ENCODE measurements around the gene AFF2. TPM values are rescaled to one million over a fixed set of nuclear protein-coding genes. Genes with fewer than 3 reads are reported as not detected.

The AFF2 gene
- total RNA-seq, 4 donors from 2014 or later, result 0.27 to 0.32 TPM; not detected in 2

DNA sequence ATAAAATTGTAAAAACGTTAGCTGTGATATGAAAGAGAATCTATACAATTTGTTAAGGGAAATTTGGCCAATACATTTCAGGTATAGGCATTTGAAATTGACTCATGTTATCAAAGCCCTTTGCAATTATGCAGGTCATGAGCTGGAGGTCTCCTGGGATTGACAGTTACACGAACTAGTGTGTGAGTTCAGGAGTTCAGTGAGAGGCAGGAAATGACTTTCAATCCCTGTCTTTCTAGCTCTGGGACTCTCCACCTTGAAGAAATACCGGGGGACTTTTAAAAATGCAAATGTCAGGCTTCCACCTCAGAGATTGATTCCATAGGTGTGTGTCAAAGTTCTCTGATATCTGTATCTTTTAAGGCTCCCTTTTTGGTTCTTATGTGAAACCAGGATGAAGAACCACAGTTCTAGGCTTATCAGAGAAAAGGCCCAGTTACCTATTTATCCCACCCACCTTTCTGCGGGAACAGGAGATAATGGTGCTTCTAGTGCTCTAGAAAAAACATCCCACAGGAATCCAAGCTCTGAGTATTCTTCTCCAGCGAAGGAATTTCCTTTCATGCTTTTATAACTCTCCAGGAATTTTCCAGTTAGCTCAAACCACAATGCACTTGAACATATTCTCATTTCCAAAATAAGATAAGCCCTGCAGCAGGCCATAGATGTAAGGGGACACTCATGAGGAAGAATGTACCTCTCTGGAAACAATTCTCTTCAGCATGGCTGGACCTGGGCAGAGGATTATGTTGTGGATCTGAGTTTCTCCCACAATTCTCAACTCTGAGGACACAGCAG is 503.6 kb downstream of the AFF2 start:
- TF ChIP-seq POLR2A (IDR thresholded peaks at IDR 0.05) (no peak), POLR2AphosphoS5 (IDR thresholded peaks at IDR 0.05) (no peak), EP300 (IDR thresholded peaks at IDR 0.05; ENCODE audit: low read depth) (no peak)
- TF ChIP-seq, protein P1, sequence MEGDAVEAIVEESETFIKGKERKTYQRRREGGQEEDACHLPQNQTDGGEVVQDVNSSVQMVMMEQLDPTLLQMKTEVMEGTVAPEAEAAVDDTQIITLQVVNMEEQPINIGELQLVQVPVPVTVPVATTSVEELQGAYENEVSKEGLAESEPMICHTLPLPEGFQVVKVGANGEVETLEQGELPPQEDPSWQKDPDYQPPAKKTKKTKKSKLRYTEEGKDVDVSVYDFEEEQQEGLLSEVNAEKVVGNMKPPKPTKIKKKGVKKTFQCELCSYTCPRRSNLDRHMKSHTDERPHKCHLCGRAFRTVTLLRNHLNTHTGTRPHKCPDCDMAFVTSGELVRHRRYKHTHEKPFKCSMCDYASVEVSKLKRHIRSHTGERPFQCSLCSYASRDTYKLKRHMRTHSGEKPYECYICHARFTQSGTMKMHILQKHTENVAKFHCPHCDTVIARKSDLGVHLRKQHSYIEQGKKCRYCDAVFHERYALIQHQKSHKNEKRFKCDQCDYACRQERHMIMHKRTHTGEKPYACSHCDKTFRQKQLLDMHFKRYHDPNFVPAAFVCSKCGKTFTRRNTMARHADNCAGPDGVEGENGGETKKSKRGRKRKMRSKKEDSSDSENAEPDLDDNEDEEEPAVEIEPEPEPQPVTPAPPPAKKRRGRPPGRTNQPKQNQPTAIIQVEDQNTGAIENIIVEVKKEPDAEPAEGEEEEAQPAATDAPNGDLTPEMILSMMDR (IDR thresholded peaks at IDR 0.05), result no peak
- Histone ChIP-seq H3K9me3 (no peaks in the 10 kb centered on the region), H3K27ac (no peak overlapping the region), H3K4me3 (no peak overlapping the region), H3K36me3 (no peaks in the 10 kb centered on the region), H3K27me3 (no peaks in the 10 kb centered on the region), H3K4me1 (no peaks in the 10 kb centered on the region)
- in situ Hi-C loops (cut with MboI; ENCODE audit: low pct_ligation_motif_present in 1 of 4, low pct_unique_long_range_greater_than_20kb in 1 of 4, low sequenced_read_pairs in 3 of 4), result no loop called here
- intact Hi-C loops (cut with DNase I; ENCODE audit: low total_unique reads), result no loop called here
- no peak for DNase-seq
- WGBS, 2 donors (ENCODE audit: low coverage in 1 of 2), result 53 to 67% methylated on average over 2 to 5 of the region's 5 CpGs

DNA sequence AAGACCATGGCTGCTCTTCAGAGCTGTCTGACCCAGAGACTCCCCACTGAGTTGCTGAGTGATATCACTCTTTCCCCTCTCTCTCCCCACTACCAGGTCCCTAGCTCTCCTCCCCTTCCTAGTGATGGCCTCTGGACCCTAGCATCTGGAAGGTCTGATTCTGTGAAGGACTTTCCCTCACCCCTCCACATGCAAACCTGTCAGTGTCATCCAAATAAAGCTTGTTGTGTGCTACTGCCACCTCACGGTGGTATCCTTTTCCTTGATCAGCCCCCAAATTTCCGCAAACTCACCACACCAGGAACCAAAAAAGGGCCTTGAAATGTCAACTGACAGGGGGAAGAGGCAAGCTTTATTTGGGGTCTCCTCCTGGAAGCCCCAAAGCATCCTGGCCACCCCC is 504.5 kb downstream of the AFF2 start:
- WGBS, 2 donors (ENCODE audit: low coverage in 1 of 2), result 52% methylated on average over 2 of the region's 2 CpGs; no CpG with 5 or more reads in 1 of the 2 donors
- DNase-seq, result no peak
- intact Hi-C loops (cut with DNase I; ENCODE audit: low total_unique reads), result no loop called here

DNA sequence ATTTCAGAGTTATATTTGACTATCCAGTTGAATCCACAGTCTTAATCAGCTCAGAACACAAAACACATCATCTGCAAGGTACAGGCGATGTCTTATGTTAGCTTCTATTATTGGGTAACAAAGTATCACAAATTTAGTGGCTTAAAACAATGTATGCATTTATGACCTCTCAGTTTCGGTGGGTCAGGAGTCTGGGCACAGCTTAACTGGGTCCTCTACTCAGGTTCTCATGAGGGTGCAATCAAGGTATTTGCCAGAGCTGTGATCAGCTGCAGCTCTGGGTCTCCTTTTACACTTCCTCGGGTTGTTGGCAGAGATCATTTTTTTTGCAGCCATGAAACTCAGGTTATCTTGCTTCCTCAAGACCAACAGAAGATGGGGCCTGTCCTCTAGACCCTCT is 505.8 kb downstream of the AFF2 start:
- H3K4me3 ChIP-seq, result no peak overlapping the region
- no peaks in the 10 kb centered on the region for H3K36me3 ChIP-seq
- TF ChIP-seq EP300 (IDR thresholded peaks at IDR 0.05; ENCODE audit: low read depth) (no peak), POLR2A (IDR thresholded peaks at IDR 0.05) (no peak), POLR2AphosphoS5 (IDR thresholded peaks at IDR 0.05) (no peak)
- TF ChIP-seq, protein P1 (IDR thresholded peaks at IDR 0.05), result no peak
- H3K27me3 ChIP-seq, result no peaks in the 10 kb centered on the region
- intact Hi-C loops (cut with DNase I; ENCODE audit: low total_unique reads), result no loop called here
- H3K27ac ChIP-seq, result no peak overlapping the region
- no peaks in the 10 kb centered on the region for H3K9me3 ChIP-seq
- DNase-seq, result no peak
- 56% methylated on average over 3 of the region's 3 CpGs; no CpG with 5 or more reads in 1 of the 2 donors for WGBS, 2 donors (ENCODE audit: low coverage in 1 of 2)
- no peaks in the 10 kb centered on the region for H3K4me1 ChIP-seq
- in situ Hi-C loops (cut with MboI; ENCODE audit: low pct_ligation_motif_present in 1 of 4, low pct_unique_long_range_greater_than_20kb in 1 of 4, low sequenced_read_pairs in 3 of 4), result no loop called here

More for the DNA sequence above, 504.5 kb downstream of the AFF2 start:
- TF ChIP-seq POLR2AphosphoS5 (IDR thresholded peaks at IDR 0.05), result no peak
- TF ChIP-seq, protein P1 (IDR thresholded peaks at IDR 0.05), result no peak
- TF ChIP-seq POLR2A (IDR thresholded peaks at IDR 0.05), result no peak
- no peak for TF ChIP-seq EP300 (IDR thresholded peaks at IDR 0.05; ENCODE audit: low read depth)
- Histone ChIP-seq H3K27ac (no peak overlapping the region), H3K36me3 (no peaks in the 10 kb centered on the region), H3K27me3 (no peaks in the 10 kb centered on the region), H3K4me1 (no peaks in the 10 kb centered on the region), H3K4me3 (no peak overlapping the region), H3K9me3 (no peaks in the 10 kb centered on the region)
- in situ Hi-C loops (cut with MboI; ENCODE audit: low pct_ligation_motif_present in 1 of 4, low pct_unique_long_range_greater_than_20kb in 1 of 4, low sequenced_read_pairs in 3 of 4), result no loop called here

DNA sequence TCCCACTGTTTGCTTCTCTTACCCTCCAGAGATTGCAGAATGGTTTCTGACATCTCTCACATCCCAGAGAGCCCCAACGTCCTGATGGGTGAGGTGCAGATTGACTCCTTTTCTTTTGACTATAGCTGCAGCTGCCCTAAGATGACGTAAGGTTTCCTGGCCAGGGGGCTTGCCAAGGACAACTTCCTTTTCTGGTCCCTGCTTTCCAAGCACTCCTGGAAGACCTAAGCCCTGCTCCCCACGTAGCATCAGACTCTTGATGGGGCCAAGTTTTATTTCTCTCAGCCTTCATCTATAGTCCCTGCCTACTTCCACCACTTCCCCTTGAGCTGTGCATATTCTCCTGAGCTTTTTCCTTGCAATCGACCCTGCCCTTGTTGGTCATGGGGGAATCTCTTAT is 507.0 kb downstream of the AFF2 start:
- Histone ChIP-seq H3K27ac (no peak overlapping the region), H3K4me1 (no peaks in the 10 kb centered on the region), H3K36me3 (no peaks in the 10 kb centered on the region), H3K27me3 (no peaks in the 10 kb centered on the region), H3K9me3 (no peaks in the 10 kb centered on the region), H3K4me3 (no peak overlapping the region)
- intact Hi-C loops (cut with DNase I; ENCODE audit: low total_unique reads), result no loop called here
- TF ChIP-seq POLR2A (IDR thresholded peaks at IDR 0.05), result no peak
- no peak for TF ChIP-seq EP300 (IDR thresholded peaks at IDR 0.05; ENCODE audit: low read depth)
- TF ChIP-seq, protein P1 (IDR thresholded peaks at IDR 0.05), result no peak
- no peak for TF ChIP-seq POLR2AphosphoS5 (IDR thresholded peaks at IDR 0.05)
- no peak for DNase-seq
- WGBS, 2 donors (ENCODE audit: low coverage in 1 of 2), result 0 to 47% methylated on average over 1 to 4 of the region's 4 CpGs
- in situ Hi-C loops (cut with MboI; ENCODE audit: low pct_ligation_motif_present in 1 of 4, low pct_unique_long_range_greater_than_20kb in 1 of 4, low sequenced_read_pairs in 3 of 4), result no loop called here
